Endothelial cell (in vitro differentiated cells): ENCODE results near the gene SAMD13. TPM values are rescaled to one million over a fixed set of nuclear protein-coding genes. Genes with fewer than 3 reads are reported as not detected.

Experiments
- DNase-seq: peaks from one replicate; pipeline ENCODE4 v3.0.0; 2021; ENCODE audit warnings: low spot score
- H3K27ac Mint-ChIP-seq: one replicate; pipeline ENCODE4 v1.8.0; 2021; ENCODE audit warnings: mixed read lengths, inconsistent platforms; ENCODE audit not compliant: unreplicated experiment
- H3K27me3 Mint-ChIP-seq: one replicate; pipeline ENCODE4 v1.8.0; 2021; ENCODE audit warnings: mild to moderate bottlenecking, moderate library complexity, mixed read lengths, inconsistent platforms; ENCODE audit not compliant: unreplicated experiment
- H3K36me3 Mint-ChIP-seq: one replicate; pipeline ENCODE4 v1.8.0; 2021; ENCODE audit warnings: mild to moderate bottlenecking, low read depth, mixed read lengths, inconsistent platforms; ENCODE audit not compliant: unreplicated experiment
- H3K4me1 Mint-ChIP-seq: one replicate; pipeline ENCODE4 v1.8.0; 2021; ENCODE audit warnings: mild to moderate bottlenecking, mixed read lengths, inconsistent platforms; ENCODE audit not compliant: unreplicated experiment
- H3K4me3 Mint-ChIP-seq: one replicate; pipeline ENCODE4 v1.8.0; 2021; ENCODE audit warnings: mild to moderate bottlenecking, mixed read lengths, inconsistent platforms; ENCODE audit not compliant: unreplicated experiment
- H3K9me3 Mint-ChIP-seq: one replicate; pipeline ENCODE4 v1.8.0; 2021; ENCODE audit warnings: mixed read lengths, inconsistent platforms; ENCODE audit not compliant: unreplicated experiment
- CTCF ChIP-seq: fragments of 200-600 bp; sonication (generic); IDR thresholded peaks from one replicate; pipeline ENCODE4 v1.5.0; 2021; ENCODE audit warnings: antibody characterized with exemption; ENCODE audit not compliant: unreplicated experiment
- total RNA-seq: library from RNA; stranded (reverse); fragmentation: NEBNext Ultra II Directional; extraction: Animal tissue kit (Norgen Biotek cat#: 25700); gene quantifications from one replicate; pipeline ENCODE4 v1.2.1, GENCODE V29; 2021; ENCODE audit not compliant: unreplicated experiment

Gene SAMD13
- total RNA-seq, 1 donor from 2014 or later = 1.8 TPM

- TF ChIP-seq CTCF = no peak
- H3K27me3 Mint-ChIP-seq = no peaks in the 10 kb centered on the region
- no peaks in the 10 kb centered on the region for H3K9me3 Mint-ChIP-seq
- no peak overlapping the region for H3K4me3 Mint-ChIP-seq
- DNase-seq = no peak
- no peaks in the 10 kb centered on the region for H3K4me1 Mint-ChIP-seq
- H3K36me3 Mint-ChIP-seq = no peaks in the 10 kb centered on the region
- H3K27ac Mint-ChIP-seq = no peak overlapping the region
These were observed 43.9 kb upstream of the SAMD13 start for GRCh38 chr1:84257617-84258016.

DNA sequence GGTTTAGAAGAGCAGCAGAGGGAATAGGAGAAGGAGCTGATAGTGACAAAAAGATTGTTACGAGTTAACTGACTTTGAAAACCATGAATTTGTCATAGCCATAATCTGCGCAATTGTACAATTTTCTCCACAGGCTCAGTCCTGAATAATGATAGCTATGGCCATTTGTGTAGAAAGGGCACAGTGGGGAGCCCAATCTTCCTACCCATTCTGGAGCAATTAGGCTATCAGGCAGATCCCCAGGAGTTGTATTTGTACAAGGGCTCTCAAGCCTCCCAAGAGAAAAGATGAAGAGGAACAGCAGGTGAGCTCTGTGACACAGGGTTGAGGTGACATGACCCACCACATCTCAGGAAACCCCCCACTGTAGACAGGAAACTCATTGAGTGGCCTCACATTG is 42.1 kb upstream of the SAMD13 start:
- Mint-ChIP-seq H3K27ac (no peak overlapping the region), H3K4me1 (peaks cover 3% of the 10 kb centered on the region), H3K27me3 (peaks cover 1% of the 10 kb centered on the region), H3K9me3 (no peaks in the 10 kb centered on the region), H3K4me3 (no peak overlapping the region), H3K36me3 (no peaks in the 10 kb centered on the region)
- no peak for DNase-seq
- TF ChIP-seq CTCF = no peak

DNA sequence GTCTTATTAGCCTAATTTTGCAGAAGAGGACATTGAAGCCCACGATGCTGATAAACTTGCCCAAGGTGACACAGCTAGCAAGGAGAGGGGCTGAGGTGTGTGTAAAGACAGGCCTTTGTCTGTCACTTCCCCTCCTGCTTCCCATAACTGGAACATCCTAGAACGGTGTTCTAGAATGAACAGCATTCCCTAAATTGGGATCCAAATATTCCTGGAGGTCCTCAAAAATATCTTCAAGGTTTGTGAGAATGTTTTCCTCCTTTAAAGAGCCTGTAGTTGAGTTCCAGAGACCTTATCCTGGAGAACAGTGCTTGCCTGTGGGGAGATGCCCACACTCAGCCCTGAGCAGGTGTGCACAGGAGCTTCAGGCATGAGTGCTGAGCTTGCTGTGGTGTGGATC is 41.5 kb upstream of the SAMD13 start:
- DNase-seq = no peak
- Mint-ChIP-seq H3K36me3 (no peaks in the 10 kb centered on the region), H3K27ac (no peak overlapping the region), H3K4me1 (peaks cover 3% of the 10 kb centered on the region), H3K27me3 (peaks cover 1% of the 10 kb centered on the region), H3K4me3 (no peak overlapping the region), H3K9me3 (no peaks in the 10 kb centered on the region)
- no peak for TF ChIP-seq CTCF

DNA sequence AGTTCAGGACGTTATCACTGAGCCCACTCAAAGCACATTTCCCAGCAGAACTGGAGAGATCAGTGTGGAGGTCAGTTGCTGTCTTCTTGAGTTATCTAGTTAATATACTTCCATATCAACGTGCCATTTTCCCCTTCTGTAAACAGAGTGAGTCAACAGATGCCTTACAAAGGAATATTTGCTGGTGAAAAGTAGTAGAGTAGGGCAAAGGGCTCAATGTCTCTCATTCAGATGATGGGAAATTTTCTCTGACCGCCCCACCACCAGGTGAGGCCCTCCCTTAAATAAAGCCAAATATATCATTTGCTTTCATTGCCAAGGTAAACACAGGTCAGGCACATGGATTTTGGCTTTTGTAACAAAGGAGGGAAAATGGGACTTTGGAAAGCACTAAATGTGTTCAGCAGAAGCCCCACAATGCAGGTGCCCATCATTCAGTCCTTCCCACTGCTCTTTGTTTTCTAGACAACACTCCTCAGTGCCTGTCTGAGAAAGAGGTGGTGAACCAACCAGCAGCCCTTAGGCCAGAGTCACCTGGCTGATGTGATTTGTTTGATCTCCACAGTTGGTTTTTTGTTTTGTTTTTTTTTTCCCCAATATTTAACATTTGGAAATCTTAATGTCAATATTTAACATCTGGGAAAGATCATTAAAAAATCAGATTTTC is 40.5 kb upstream of the SAMD13 start:
- Mint-ChIP-seq H3K4me1 (peaks cover 3% of the 10 kb centered on the region), H3K36me3 (no peaks in the 10 kb centered on the region), H3K4me3 (no peak overlapping the region), H3K9me3 (no peaks in the 10 kb centered on the region), H3K27ac (no peak overlapping the region), H3K27me3 (peaks cover 1% of the 10 kb centered on the region)
- no peak for TF ChIP-seq CTCF
- DNase-seq = no peak

DNA sequence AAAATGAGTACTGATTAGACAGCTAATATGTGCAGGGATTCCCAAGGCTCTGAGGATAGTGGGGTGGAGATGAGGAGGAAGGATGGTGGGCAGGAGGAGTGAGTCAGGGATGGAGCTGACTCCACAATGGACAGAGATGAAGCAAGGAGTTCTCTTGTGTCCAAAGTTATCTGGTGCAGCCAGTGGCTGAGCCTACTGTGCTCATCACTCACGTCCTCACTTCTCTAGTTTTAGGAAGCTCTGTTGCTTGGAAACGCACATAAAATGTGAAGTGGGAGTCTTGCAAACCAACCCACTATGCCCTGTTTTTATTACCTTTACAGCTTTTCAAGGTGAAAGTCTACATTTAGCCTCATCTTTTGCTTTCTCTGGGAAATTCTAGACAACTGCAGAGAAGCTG is 36.5 kb upstream of the SAMD13 start:
- Mint-ChIP-seq H3K27ac (no peak overlapping the region), H3K9me3 (no peaks in the 10 kb centered on the region), H3K4me3 (no peak overlapping the region), H3K4me1 (peaks cover 3% of the 10 kb centered on the region), H3K27me3 (peaks cover 1% of the 10 kb centered on the region), H3K36me3 (no peaks in the 10 kb centered on the region)
- DNase-seq = no peak
- no peak for TF ChIP-seq CTCF
